ENCODE data around the gene SMARCA5. TPM values are rescaled to one million over a fixed set of nuclear protein-coding genes. Genes with fewer than 3 reads are reported as not detected.

Gene SMARCA5
- total and polyA plus RNA-seq, 4 donors: 6.8 to 34.7 (median 12.6) TPM

DNA sequence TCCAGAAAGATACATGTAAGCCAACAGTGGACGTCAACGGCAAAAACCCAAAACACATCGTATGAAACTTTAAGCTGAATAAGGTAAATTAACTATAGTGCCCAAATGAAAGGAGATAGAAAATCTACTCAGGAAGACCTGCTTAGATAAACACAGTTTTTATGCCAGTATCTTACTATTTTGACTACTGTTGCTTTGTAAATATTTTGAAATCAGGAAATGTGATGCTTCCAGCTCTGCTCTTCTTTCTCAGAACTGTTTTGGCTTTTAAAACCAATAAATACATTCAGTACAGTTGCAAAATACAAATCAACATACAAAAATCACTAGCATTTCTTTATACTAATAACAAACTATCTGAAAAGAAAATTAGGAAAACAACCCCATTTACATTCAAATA lies 83.8 kb downstream of the SMARCA5 start:
- no peaks in the 10 kb centered on the region for H3K4me1 ChIP-seq (ENCODE audit: control insufficient read depth in 4 of 4, insufficient read depth in 4 of 4, low read length in 3 of 4)
- H3K36me3 ChIP-seq (ENCODE audit: control insufficient read depth in 4 of 4, insufficient read depth in 3 of 4, low read depth in 1 of 4, low read length in 3 of 4): no peaks in the 10 kb centered on the region
- DNase-seq (ENCODE audit: low spot score): no peak
- TF ChIP-seq, protein P1, sequence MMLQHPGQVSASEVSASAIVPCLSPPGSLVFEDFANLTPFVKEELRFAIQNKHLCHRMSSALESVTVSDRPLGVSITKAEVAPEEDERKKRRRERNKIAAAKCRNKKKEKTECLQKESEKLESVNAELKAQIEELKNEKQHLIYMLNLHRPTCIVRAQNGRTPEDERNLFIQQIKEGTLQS (IDR thresholded peaks at IDR 0.05): no peak
- TF ChIP-seq NR2F2 (IDR thresholded peaks at IDR 0.05): no peak
- no peak for TF ChIP-seq JUND (IDR thresholded peaks at IDR 0.05)
- TF ChIP-seq, protein P2, sequence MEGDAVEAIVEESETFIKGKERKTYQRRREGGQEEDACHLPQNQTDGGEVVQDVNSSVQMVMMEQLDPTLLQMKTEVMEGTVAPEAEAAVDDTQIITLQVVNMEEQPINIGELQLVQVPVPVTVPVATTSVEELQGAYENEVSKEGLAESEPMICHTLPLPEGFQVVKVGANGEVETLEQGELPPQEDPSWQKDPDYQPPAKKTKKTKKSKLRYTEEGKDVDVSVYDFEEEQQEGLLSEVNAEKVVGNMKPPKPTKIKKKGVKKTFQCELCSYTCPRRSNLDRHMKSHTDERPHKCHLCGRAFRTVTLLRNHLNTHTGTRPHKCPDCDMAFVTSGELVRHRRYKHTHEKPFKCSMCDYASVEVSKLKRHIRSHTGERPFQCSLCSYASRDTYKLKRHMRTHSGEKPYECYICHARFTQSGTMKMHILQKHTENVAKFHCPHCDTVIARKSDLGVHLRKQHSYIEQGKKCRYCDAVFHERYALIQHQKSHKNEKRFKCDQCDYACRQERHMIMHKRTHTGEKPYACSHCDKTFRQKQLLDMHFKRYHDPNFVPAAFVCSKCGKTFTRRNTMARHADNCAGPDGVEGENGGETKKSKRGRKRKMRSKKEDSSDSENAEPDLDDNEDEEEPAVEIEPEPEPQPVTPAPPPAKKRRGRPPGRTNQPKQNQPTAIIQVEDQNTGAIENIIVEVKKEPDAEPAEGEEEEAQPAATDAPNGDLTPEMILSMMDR (IDR thresholded peaks at IDR 0.05; ENCODE audit: low read depth, low read length, missing input control): no peak
- TF ChIP-seq HNF4A (conservative IDR thresholded peaks at IDR 0.05): no peak
- TF ChIP-seq, protein P3, sequence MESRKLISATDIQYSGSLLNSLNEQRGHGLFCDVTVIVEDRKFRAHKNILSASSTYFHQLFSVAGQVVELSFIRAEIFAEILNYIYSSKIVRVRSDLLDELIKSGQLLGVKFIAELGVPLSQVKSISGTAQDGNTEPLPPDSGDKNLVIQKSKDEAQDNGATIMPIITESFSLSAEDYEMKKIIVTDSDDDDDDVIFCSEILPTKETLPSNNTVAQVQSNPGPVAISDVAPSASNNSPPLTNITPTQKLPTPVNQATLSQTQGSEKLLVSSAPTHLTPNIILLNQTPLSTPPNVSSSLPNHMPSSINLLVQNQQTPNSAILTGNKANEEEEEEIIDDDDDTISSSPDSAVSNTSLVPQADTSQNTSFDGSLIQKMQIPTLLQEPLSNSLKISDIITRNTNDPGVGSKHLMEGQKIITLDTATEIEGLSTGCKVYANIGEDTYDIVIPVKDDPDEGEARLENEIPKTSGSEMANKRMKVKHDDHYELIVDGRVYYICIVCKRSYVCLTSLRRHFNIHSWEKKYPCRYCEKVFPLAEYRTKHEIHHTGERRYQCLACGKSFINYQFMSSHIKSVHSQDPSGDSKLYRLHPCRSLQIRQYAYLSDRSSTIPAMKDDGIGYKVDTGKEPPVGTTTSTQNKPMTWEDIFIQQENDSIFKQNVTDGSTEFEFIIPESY (IDR thresholded peaks at IDR 0.05): no peak
- H3K27ac ChIP-seq (ENCODE audit: low read depth in 1 of 2, low read length in 2 of 2): no peak overlapping the region
- no peak overlapping the region for H3K9ac ChIP-seq (ENCODE audit: low read depth in 1 of 2, low read length in 2 of 2)
- no peaks in the 10 kb centered on the region for H3K9me3 ChIP-seq (ENCODE audit: control insufficient read depth in 4 of 4, low read length in 3 of 4)
- 91% methylated on average over 3 of the region's 3 CpGs for WGBS
- no peak overlapping the region for H3K4me3 ChIP-seq (ENCODE audit: low read depth in 1 of 3, low read length in 3 of 3)
- H3K27me3 ChIP-seq (ENCODE audit: control insufficient read depth in 4 of 4, insufficient read depth in 4 of 4, low read length in 3 of 4): no peaks in the 10 kb centered on the region

DNA sequence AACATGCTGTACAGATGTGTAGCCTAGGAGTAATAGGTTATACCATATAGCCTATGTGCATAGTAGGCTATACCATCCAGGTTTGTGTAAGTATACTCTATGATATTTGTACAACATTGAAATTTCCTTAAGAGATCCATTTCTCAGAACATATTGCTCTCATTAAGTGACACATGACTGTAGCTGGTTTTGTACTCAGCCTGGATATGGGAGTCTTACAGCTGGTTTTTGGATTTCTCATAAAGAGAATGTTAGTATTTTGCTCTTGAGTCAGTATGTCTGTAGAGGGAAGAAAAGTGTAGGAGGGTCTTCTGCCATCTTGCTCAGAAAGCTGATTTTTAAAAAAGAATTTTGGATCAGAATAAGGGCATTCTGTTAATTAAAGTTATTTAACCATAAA lies 85.3 kb downstream of the SMARCA5 start:
- no peak overlapping the region for H3K4me3 ChIP-seq (ENCODE audit: low read depth in 1 of 3, low read length in 3 of 3)
- H3K4me1 ChIP-seq (ENCODE audit: control insufficient read depth in 4 of 4, insufficient read depth in 4 of 4, low read length in 3 of 4): no peaks in the 10 kb centered on the region
- no peaks in the 10 kb centered on the region for H3K36me3 ChIP-seq (ENCODE audit: control insufficient read depth in 4 of 4, insufficient read depth in 3 of 4, low read depth in 1 of 4, low read length in 3 of 4)
- no peak overlapping the region for H3K27ac ChIP-seq (ENCODE audit: low read depth in 1 of 2, low read length in 2 of 2)
- no peaks in the 10 kb centered on the region for H3K9me3 ChIP-seq (ENCODE audit: control insufficient read depth in 4 of 4, low read length in 3 of 4)
- H3K9ac ChIP-seq (ENCODE audit: low read depth in 1 of 2, low read length in 2 of 2): no peak overlapping the region
- TF ChIP-seq HNF4A (conservative IDR thresholded peaks at IDR 0.05): no peak
- no peak for TF ChIP-seq NR2F2 (IDR thresholded peaks at IDR 0.05)
- TF ChIP-seq FOXA1 (IDR thresholded peaks at IDR 0.05): no peak
- no peaks in the 10 kb centered on the region for H3K27me3 ChIP-seq (ENCODE audit: control insufficient read depth in 4 of 4, insufficient read depth in 4 of 4, low read length in 3 of 4)
- DNase-seq (ENCODE audit: low spot score): no peak

DNA sequence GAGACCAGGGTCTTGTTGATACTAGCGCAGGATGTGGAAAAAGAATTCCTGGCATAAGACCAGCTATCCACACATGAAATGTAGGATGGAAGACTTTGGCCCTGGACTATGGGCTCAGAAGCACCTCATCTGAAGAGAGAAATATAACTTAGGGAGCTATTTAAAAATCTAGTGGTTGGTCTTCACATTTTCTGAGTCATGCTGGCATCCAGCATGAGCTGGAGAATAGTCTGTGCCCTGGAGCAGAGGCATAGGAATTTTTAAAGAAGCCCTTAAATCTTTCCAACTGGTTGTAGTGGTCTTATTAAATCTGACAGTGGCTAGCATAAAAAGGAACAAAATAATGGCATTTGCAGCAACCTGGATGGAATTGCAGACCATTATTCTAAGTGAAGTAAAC lies 86.3 kb downstream of the SMARCA5 start:
- no peaks in the 10 kb centered on the region for H3K9me3 ChIP-seq (ENCODE audit: control insufficient read depth in 4 of 4, low read length in 3 of 4)
- H3K4me1 ChIP-seq (ENCODE audit: control insufficient read depth in 4 of 4, insufficient read depth in 4 of 4, low read length in 3 of 4): no peaks in the 10 kb centered on the region
- H3K36me3 ChIP-seq (ENCODE audit: control insufficient read depth in 4 of 4, insufficient read depth in 3 of 4, low read depth in 1 of 4, low read length in 3 of 4): no peaks in the 10 kb centered on the region
- H3K4me3 ChIP-seq (ENCODE audit: low read depth in 1 of 3, low read length in 3 of 3): no peak overlapping the region
- 97% methylated on average over 1 of the region's 1 CpG for WGBS
- H3K27ac ChIP-seq (ENCODE audit: low read depth in 1 of 2, low read length in 2 of 2): no peak overlapping the region
- no peak for DNase-seq (ENCODE audit: low spot score)
- H3K9ac ChIP-seq (ENCODE audit: low read depth in 1 of 2, low read length in 2 of 2): no peak overlapping the region
- H3K27me3 ChIP-seq (ENCODE audit: control insufficient read depth in 4 of 4, insufficient read depth in 4 of 4, low read length in 3 of 4): no peaks in the 10 kb centered on the region
- TF ChIP-seq FOXA1 (IDR thresholded peaks at IDR 0.05) (no peak), JUND (IDR thresholded peaks at IDR 0.05) (no peak), RXRA (IDR thresholded peaks at IDR 0.05) (no peak), NR2F2 (IDR thresholded peaks at IDR 0.05) (no peak), GABPA (IDR thresholded peaks at IDR 0.05 in 1 of 2, conservative IDR thresholded peaks at IDR 0.05 in 1 of 2) (no peak), YY1 (IDR thresholded peaks at IDR 0.05) (no peak), TAF1 (conservative IDR thresholded peaks at IDR 0.05) (no peak), RAD21 (IDR thresholded peaks at IDR 0.05) (no peak), HNF4A (conservative IDR thresholded peaks at IDR 0.05) (no peak), EGR1 (IDR thresholded peaks at IDR 0.05; ENCODE audit: low read depth in 2 of 2) (no peak), FOXA2 (IDR thresholded peaks at IDR 0.05) (no peak), SP1 (IDR thresholded peaks at IDR 0.05) (no peak)
- TF ChIP-seq, protein P3 (IDR thresholded peaks at IDR 0.05): no peak
- TF ChIP-seq, protein P4, sequence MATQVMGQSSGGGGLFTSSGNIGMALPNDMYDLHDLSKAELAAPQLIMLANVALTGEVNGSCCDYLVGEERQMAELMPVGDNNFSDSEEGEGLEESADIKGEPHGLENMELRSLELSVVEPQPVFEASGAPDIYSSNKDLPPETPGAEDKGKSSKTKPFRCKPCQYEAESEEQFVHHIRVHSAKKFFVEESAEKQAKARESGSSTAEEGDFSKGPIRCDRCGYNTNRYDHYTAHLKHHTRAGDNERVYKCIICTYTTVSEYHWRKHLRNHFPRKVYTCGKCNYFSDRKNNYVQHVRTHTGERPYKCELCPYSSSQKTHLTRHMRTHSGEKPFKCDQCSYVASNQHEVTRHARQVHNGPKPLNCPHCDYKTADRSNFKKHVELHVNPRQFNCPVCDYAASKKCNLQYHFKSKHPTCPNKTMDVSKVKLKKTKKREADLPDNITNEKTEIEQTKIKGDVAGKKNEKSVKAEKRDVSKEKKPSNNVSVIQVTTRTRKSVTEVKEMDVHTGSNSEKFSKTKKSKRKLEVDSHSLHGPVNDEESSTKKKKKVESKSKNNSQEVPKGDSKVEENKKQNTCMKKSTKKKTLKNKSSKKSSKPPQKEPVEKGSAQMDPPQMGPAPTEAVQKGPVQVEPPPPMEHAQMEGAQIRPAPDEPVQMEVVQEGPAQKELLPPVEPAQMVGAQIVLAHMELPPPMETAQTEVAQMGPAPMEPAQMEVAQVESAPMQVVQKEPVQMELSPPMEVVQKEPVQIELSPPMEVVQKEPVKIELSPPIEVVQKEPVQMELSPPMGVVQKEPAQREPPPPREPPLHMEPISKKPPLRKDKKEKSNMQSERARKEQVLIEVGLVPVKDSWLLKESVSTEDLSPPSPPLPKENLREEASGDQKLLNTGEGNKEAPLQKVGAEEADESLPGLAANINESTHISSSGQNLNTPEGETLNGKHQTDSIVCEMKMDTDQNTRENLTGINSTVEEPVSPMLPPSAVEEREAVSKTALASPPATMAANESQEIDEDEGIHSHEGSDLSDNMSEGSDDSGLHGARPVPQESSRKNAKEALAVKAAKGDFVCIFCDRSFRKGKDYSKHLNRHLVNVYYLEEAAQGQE (IDR thresholded peaks at IDR 0.05): no peak
- TF ChIP-seq, protein P5, sequence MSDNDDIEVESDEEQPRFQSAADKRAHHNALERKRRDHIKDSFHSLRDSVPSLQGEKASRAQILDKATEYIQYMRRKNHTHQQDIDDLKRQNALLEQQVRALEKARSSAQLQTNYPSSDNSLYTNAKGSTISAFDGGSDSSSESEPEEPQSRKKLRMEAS (IDR thresholded peaks at IDR 0.05): no peak
- TF ChIP-seq, protein P1 (IDR thresholded peaks at IDR 0.05): no peak

All from liver (tissue), 9 donors.